B cell (primary cell): ENCODE results near the gene P3H4. TPM values are rescaled to one million over a fixed set of nuclear protein-coding genes. Genes with fewer than 3 reads are reported as not detected.

Experiments
- ATAC-seq: fragments of 200-7000 bp; cut with Tn5 transposase; one replicate; pipeline ENCODE4 v1.10.0; 2021; ENCODE audit warnings: low read depth, mild to moderate bottlenecking, moderate number of reproducible peaks, moderate library complexity
- CTCF ChIA-PET: fragments of 350-600 bp; sonication (Branson Sonifier 250); formaldehyde crosslinking; loops from one replicate; lab custom pipeline; 2021; ENCODE audit warnings: antibody characterized with exemption, inconsistent platforms; lab: Charles Lee
- POLR2A ChIA-PET: fragments of 350-600 bp; sonication (Branson Sonifier 250); formaldehyde crosslinking; loops from one replicate; lab custom pipeline; 2021; ENCODE audit warnings: antibody characterized with exemption; lab: Charles Lee
- DNase-seq: peaks from one replicate; pipeline ENCODE4 v3.0.0; 2013
- H2AFZ ChIP-seq: 2 replicates; pipeline ENCODE4 v1.6.1; 2012; ENCODE audit warnings: mild to moderate bottlenecking, low read depth, low read length; ENCODE audit not compliant: insufficient read depth, poor library complexity, severe bottlenecking
- H3K27ac ChIP-seq, 2 donors: 1 replicate in 1 of 2; 2 replicates in 1 of 2; pipeline ENCODE4 v1.5.1; 2012 to 2013; ENCODE audit warnings: low read length in 2 of 2, mild to moderate bottlenecking in 2 of 2, moderate library complexity in 1 of 2
- H3K27me3 ChIP-seq, 4 experiments: fragments of 200-600 bp in 1 of 4; sonication (generic) in 1 of 4; replicated peaks in 1 of 4; 1 replicate in 2 of 4; 2 replicates in 2 of 4; pipeline versions ENCODE4 v1.6.1 to v1.7.0; 2013 to 2016; ENCODE audit warnings: low read length in 3 of 4, mild to moderate bottlenecking in 2 of 4, mixed read lengths in 1 of 4, moderate library complexity in 1 of 4; ENCODE audit not compliant: insufficient read depth in 4 of 4, control insufficient read depth in 3 of 4; ENCODE audit errors: control extremely low read depth in 1 of 4
- H3K36me3 ChIP-seq, 2 experiments: replicated peaks in 1 of 2; 1 replicate in 1 of 2; 2 replicates in 1 of 2; pipeline versions ENCODE4 v1.6.1 to v1.7.1; 2013; ENCODE audit warnings: low read length in 1 of 2; ENCODE audit not compliant: insufficient read depth in 2 of 2, control insufficient read depth in 1 of 2; ENCODE audit errors: control extremely low read depth in 1 of 2, extremely low read depth in 1 of 2
- H3K4me1 ChIP-seq, 2 donors: fragments of 200-600 bp in 1 of 2; sonication (generic) in 1 of 2; 1 replicate in 1 of 2; 2 replicates in 1 of 2; pipeline versions ENCODE4 v1.5.1 to v1.6.1; 2013 to 2017; ENCODE audit warnings: low read length in 2 of 2; ENCODE audit not compliant: control insufficient read depth in 2 of 2, insufficient read depth in 2 of 2
- H3K4me2 ChIP-seq: replicated peaks from 2 replicates; pipeline ENCODE3; 2012; ENCODE audit warnings: mild to moderate bottlenecking, low read depth, low read length; ENCODE audit not compliant: poor library complexity, severe bottlenecking
- H3K4me3 ChIP-seq, 5 experiments: fragments of 200-600 bp in 1 of 5; sonication (generic) in 1 of 5; 1 replicate in 3 of 5; 2 replicates in 2 of 5; pipeline versions ENCODE4 v1.5.1 to v1.7.0; 2011 to 2016; ENCODE audit warnings: low read length in 4 of 5, mild to moderate bottlenecking in 4 of 5, low read depth in 2 of 5, control low read depth in 1 of 5, moderate library complexity in 1 of 5; ENCODE audit not compliant: insufficient read depth in 1 of 5; ENCODE audit errors: control extremely low read depth in 1 of 5, extremely low read depth in 1 of 5
- H3K79me2 ChIP-seq: fragments of 200-600 bp; sonication (generic); one replicate; pipeline ENCODE4 v1.6.0; 2016; ENCODE audit warnings: low read length; ENCODE audit not compliant: control insufficient read depth, insufficient read depth
- H3K9ac ChIP-seq: fragments of 200-600 bp; sonication (generic); 2 replicates; pipeline ENCODE4 v1.6.1; 2017; ENCODE audit warnings: mild to moderate bottlenecking, low read length, moderate library complexity
- H3K9me3 ChIP-seq, 3 donors: one replicate each; pipeline versions ENCODE4 v1.6.1 to v1.7.1; 2013; ENCODE audit warnings: low read length in 2 of 3; ENCODE audit not compliant: control insufficient read depth in 2 of 3, insufficient read depth in 1 of 3; ENCODE audit errors: control extremely low read depth in 1 of 3
- H4K20me1 ChIP-seq: 2 replicates; pipeline ENCODE4 v1.6.0; 2012; ENCODE audit warnings: mild to moderate bottlenecking, low read length; ENCODE audit not compliant: insufficient read depth, control insufficient read depth, poor library complexity, severe bottlenecking
- H3K27ac Mint-ChIP-seq: one replicate; pipeline ENCODE4 v1.8.0; 2021; ENCODE audit warnings: mixed read lengths
- H3K27me3 Mint-ChIP-seq: one replicate; pipeline ENCODE4 v1.8.0; 2021; ENCODE audit warnings: mixed read lengths
- H3K4me1 Mint-ChIP-seq: one replicate; pipeline ENCODE4 v1.8.0; 2021; ENCODE audit warnings: mixed read lengths
- H3K4me3 Mint-ChIP-seq: one replicate; pipeline ENCODE4 v1.8.0; 2021; ENCODE audit warnings: mixed read lengths
- H3K9me3 Mint-ChIP-seq: one replicate; pipeline ENCODE4 v1.8.0; 2022; ENCODE audit warnings: mixed read lengths; ENCODE audit not compliant: insufficient read depth
- EZH2 ChIP-seq: IDR thresholded peaks from 2 replicates; pipeline ENCODE4 v1.6.1; 2012; ENCODE audit warnings: borderline replicate concordance, low read depth, mild to moderate bottlenecking, moderate library complexity, low read length; ENCODE audit not compliant: insufficient read depth, poor library complexity, severe bottlenecking
- WGBS: methylation state at CpG from one replicate; pipeline ENCODE4 v1.1.5; 2013; ENCODE audit warnings: missing lambda C conversion rate; ENCODE audit not compliant: insufficient coverage; 5-methylcytosine and 5-hydroxymethylcytosine counted together
- intact Hi-C: fragments of 100-400 bp; cut with micrococcal nuclease; formaldehyde crosslinking; loops from one replicate; pipeline ENCODE4 v1.10.0; 2022
- polyA plus RNA-seq: library from polyadenylated mRNA; depleted of rRNA; stranded (reverse); fragments of >200 nt; gene quantifications from 2 replicates; pipeline ENCODE4 v1.2.3, GENCODE V29; 2012
- total RNA-seq, 2 donors: library from RNA; stranded (reverse); fragments of 120-200 nt in 1 of 2; gene quantifications; 1 replicate in 1 of 2; 2 replicates in 1 of 2; pipeline versions ENCODE4 v1.2.3 to v1.2.4, GENCODE V29; 2013 to 2022
- TF ChIP-seq, protein P1 (sequence below): fragments of 200-600 bp; IDR thresholded peaks from one replicate; pipeline ENCODE4 v1.8.0; 2022; ENCODE audit warnings: antibody characterized with exemption, mild to moderate bottlenecking

Gene P3H4
- total and polyA plus RNA-seq, 2 donors (not counting 1 experiment from before 2014, with no cell fraction given): 1.3 to 2.8 TPM

DNA sequence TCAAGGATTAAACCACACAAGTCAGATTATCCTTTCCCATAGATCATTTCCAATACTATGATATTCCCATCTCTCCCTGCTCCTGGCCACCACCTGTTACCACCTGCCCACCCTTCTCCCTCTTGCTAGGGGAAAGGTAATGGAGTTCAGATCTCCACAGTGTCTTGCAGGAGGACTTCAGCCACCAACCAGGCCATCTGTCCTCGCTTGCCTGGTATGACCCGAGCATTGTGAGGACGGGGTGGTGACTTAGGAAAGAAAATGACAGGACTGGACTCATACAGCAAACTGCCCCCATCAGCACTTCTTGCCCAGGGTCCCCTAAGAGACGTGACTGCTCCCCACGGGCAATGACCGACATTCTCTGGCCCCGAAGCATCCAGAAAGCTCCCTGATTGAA is 11.8 kb upstream of the P3H4 start:
- H3K36me3 ChIP-seq: peaks cover 0 to 19% of the 10 kb centered on the region in 2 experiments
- no peaks in the 10 kb centered on the region for H3K4me1 ChIP-seq
- H3K4me1 Mint-ChIP-seq: no peaks in the 10 kb centered on the region
- H3K79me2 ChIP-seq: no peaks in the 10 kb centered on the region
- no peak overlapping the region for H3K27ac Mint-ChIP-seq
- no peaks in the 10 kb centered on the region for H4K20me1 ChIP-seq
- DNase-seq: no peak
- H3K9me3 Mint-ChIP-seq: no peaks in the 10 kb centered on the region
- H3K27me3 Mint-ChIP-seq: no peaks in the 10 kb centered on the region
- no peak overlapping the region for H3K27ac ChIP-seq
- intact Hi-C loops: no loop called here
- H3K4me3 Mint-ChIP-seq: no peak overlapping the region
- H3K4me3 ChIP-seq: no peak overlapping the region
- no peak overlapping the region for H3K9ac ChIP-seq
- H2AFZ ChIP-seq: no peak overlapping the region
- H3K4me2 ChIP-seq: no peak overlapping the region
- POLR2A ChIA-PET: no interaction called here
- 95% methylated on average over 7 of the region's 7 CpGs for WGBS
- ATAC-seq: no peak
- CTCF ChIA-PET: no interaction called here
- no peaks in the 10 kb centered on the region for H3K9me3 ChIP-seq
- no peak for TF ChIP-seq EZH2
- no peaks in the 10 kb centered on the region for H3K27me3 ChIP-seq

DNA sequence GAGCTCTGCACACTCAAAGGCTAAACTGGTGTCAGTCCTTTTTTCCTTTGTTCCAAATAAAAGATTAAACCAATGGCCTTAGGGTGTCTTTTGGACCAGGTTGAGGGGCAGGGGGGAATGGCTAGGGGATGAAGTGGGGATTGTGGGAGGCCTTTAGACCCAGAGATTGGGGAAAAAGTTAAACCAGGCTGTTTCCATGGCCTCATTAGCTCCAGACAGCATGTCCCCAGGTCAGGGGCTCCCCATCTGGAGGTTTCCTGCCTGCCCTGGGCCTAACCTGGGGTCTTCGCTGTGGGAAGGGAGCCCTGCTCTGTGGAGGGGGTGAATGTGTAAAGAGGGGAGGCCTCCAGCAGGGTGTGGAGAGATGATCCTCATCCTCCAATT is 11.4 kb upstream of the P3H4 start:
- no CpG with 5 or more reads among the region's 1 CpG for WGBS
- Histone ChIP-seq H2AFZ (no peak overlapping the region), H3K9ac (no peak overlapping the region), H4K20me1 (no peaks in the 10 kb centered on the region), H3K4me3 (no peak overlapping the region), H3K27ac (no peak overlapping the region), H3K79me2 (no peaks in the 10 kb centered on the region), H3K9me3 (no peaks in the 10 kb centered on the region), H3K27me3 (no peaks in the 10 kb centered on the region), H3K36me3 (peaks cover 0 to 19% of the 10 kb centered on the region in 2 experiments), H3K4me2 (no peak overlapping the region), H3K4me1 (no peaks in the 10 kb centered on the region)
- Mint-ChIP-seq H3K4me3 (no peak overlapping the region), H3K27ac (no peak overlapping the region), H3K27me3 (no peaks in the 10 kb centered on the region), H3K9me3 (no peaks in the 10 kb centered on the region), H3K4me1 (no peaks in the 10 kb centered on the region)
- ChIA-PET POLR2A (no interaction called here), CTCF (no interaction called here)
- ATAC-seq (no peak), DNase-seq (no peak)
- no peak for TF ChIP-seq EZH2
- TF ChIP-seq, protein P1, sequence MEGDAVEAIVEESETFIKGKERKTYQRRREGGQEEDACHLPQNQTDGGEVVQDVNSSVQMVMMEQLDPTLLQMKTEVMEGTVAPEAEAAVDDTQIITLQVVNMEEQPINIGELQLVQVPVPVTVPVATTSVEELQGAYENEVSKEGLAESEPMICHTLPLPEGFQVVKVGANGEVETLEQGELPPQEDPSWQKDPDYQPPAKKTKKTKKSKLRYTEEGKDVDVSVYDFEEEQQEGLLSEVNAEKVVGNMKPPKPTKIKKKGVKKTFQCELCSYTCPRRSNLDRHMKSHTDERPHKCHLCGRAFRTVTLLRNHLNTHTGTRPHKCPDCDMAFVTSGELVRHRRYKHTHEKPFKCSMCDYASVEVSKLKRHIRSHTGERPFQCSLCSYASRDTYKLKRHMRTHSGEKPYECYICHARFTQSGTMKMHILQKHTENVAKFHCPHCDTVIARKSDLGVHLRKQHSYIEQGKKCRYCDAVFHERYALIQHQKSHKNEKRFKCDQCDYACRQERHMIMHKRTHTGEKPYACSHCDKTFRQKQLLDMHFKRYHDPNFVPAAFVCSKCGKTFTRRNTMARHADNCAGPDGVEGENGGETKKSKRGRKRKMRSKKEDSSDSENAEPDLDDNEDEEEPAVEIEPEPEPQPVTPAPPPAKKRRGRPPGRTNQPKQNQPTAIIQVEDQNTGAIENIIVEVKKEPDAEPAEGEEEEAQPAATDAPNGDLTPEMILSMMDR: no peak
- intact Hi-C loops: no loop called here
